HuH-7.5 (cell line): ENCODE results near the gene FAM120A.
A peak's percentile ranks its signal among the peaks of the same experiment; 100 is the strongest.
"Not testable (repeated sequence)": the region's sequence is repeated elsewhere in the genome, so short reads cannot be mapped to it uniquely, and the experiment has no call there.

ENCODE experiments used
- DNase-seq: peaks from one replicate; pipeline ENCODE4 v3.0.0; 2011; ENCODE audit warnings: low spot score

FAM120A gene, protein sequence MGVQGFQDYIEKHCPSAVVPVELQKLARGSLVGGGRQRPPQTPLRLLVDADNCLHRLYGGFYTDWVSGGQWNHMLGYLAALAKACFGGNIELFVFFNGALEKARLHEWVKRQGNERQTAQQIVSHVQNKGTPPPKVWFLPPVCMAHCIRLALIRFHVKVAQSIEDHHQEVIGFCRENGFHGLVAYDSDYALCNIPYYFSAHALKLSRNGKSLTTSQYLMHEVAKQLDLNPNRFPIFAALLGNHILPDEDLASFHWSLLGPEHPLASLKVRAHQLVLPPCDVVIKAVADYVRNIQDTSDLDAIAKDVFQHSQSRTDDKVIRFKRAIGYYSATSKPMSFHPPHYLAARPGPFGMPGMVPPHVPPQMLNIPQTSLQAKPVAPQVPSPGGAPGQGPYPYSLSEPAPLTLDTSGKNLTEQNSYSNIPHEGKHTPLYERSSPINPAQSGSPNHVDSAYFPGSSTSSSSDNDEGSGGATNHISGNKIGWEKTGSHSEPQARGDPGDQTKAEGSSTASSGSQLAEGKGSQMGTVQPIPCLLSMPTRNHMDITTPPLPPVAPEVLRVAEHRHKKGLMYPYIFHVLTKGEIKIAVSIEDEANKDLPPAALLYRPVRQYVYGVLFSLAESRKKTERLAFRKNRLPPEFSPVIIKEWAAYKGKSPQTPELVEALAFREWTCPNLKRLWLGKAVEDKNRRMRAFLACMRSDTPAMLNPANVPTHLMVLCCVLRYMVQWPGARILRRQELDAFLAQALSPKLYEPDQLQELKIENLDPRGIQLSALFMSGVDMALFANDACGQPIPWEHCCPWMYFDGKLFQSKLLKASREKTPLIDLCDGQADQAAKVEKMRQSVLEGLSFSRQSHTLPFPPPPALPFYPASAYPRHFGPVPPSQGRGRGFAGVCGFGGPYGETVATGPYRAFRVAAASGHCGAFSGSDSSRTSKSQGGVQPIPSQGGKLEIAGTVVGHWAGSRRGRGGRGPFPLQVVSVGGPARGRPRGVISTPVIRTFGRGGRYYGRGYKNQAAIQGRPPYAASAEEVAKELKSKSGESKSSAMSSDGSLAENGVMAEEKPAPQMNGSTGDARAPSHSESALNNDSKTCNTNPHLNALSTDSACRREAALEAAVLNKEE

DNA sequence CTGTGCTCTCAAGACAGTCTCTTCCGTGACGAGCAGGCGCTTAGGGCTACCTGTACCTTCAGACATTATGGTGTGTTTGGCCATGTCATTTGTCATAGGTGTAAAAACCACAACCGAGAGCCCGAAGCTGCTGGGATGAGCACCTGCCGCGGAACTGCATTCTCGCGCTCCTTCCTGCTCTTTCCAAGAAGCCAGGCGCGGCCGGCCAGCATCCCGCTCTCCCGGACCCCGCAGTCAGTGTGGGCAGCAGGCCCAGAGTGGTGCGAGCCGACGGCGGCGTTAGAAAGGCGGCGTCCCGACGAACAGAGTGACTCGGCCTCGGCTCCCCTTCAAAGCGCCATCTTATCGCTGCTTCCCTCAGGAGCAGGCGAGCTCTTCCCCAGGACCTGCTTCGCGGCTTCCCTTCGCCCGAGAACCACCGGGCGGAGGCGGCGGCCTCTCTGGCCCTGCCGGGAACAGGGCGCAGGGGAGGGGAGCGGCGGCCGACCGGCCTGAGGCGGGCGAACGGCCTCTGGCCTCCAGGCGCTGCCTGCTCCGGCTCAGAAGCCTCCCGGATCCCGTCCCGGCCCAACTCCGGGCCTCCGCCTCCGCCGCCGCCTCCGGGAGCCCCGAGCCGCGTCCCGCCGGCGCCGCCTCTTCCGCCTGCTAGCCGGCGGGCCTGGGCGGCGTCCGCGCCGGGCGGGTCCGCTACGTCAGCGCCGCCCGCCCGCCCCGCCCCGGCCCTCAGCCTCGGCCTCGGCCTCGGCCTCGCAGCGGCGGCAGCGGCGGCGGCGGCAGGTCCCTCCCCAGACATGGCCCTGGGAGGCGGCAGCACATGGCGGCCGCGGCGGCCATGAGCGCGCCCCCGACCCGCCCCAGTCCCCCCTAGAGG, at the start of gene FAM120A:
Gene FAM120A, plus strand, starts transcription at position 741 of the 871 bp plus-strand sequence. CDS start 231 bp downstream, outside the sequence.
- peak; percentile 60 for DNase-seq

DNA sequence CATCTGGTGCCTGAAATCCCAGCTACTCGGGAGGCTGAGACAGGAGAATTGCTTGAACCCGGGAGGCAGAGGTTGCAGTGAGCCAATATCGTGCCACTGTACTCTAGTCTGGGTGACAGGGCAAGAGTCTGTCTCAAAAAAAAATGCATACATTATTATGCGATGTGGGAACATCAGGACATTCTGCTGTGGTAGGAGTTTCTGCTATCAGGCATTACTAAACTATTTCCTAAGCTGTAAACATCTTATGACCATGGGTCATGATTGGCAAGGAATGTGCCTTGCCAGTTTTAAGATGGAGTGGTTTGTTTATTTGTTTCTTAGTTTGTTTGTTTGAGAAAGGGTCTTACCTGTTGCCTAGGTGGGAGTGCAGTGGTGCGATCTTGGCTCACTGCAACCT, 45.1 kb upstream of the FAM120A start:
- DNase-seq, result no peak

DNA sequence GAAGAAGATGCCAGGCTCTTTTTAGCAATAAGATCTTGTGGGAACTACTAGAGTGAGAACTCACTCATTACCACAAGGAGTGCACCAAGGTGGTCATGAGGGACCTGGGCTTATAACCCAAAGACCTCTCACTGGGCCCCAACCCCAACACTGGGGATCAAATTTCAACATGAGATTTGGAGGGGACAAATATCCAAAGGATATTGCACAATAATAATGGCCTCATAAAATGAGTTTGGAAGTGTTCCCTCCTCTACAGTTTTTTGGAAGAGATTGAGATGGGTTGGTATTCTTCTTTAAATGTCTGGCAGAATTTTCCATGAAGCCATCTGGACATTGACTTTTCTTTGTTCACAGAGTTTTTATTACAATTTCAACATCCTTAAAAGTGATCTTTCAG, 38.0 kb upstream of the FAM120A start:
- DNase-seq, result no peak

DNA sequence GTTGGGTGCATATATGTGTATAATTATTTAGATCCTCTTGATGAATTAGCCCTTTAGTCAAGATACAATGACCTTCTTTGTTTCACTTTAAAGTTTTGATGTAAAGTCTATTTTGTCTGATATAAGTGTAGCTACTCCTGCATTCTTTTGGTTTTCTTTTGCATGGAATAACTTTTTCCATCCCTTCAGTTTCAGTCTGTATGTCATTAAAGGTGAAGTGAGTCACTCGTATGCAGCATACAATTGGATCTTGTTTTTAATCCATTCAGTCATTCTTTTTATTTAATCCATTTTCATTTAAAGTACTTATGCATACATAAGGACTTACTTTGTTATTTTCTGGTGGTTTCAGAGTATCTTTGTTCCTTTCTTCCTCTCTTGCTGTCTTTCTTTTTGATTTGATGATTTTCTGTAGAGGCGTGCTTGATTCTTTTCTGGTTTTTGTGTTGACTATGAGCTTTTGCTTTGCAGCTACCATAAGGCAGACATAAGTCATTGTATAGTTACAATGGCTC, 36.3 kb upstream of the FAM120A start:
- no peak for DNase-seq

DNA sequence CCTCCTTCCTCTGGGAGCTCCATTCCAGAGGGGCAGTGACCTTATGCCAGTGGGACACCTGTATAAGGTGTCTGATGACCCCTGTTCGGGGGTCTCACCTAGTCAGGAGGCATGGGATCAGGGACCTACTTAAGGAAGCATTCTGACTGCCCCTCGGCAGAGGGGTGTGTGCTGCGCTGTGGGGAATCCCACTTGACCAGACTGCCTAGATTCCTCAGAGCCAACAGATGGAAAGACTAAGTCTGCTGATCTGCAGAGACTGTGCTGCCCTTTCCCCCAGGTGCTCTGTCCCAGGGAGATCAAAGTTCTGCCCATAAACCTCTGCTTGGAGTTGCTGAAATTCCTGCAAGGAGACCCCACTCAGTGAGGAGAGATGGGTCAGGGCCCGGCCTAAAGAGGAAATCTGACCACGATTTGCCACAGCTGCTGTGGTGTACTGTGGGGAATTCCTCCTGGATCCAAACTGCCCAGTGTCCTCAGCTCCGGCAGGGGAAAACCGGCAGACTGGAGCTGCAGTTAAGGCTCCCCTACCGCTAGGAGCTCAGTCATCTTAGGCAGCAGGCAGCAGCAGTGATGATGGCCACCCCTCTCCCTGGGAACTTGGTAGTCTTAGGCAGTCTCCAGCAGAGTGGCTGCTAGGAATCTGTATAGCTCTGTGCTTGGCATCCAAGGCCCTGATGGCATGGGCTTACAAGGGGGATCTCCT, 34.8 kb upstream of the FAM120A start:
- no peak for DNase-seq

DNA sequence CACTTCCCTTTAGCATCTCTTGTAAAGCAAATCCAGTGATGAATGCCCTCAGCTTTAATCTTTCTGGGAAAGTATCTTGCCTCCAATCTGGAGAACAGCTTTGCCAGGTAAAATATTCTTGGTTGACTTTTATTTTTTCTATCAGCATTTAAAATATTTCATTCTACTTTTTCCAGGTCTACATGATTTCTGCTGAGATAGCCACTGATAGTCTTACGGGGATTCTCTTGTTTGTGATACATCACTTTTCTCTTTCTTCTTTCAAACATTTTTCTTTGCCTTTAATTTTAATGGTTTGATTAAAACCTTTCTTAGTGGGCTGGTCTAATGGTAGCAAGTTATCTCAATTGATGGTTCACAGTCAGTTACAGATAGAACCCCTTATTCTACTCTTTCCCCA, 33.9 kb upstream of the FAM120A start:
- no peak for DNase-seq

DNA sequence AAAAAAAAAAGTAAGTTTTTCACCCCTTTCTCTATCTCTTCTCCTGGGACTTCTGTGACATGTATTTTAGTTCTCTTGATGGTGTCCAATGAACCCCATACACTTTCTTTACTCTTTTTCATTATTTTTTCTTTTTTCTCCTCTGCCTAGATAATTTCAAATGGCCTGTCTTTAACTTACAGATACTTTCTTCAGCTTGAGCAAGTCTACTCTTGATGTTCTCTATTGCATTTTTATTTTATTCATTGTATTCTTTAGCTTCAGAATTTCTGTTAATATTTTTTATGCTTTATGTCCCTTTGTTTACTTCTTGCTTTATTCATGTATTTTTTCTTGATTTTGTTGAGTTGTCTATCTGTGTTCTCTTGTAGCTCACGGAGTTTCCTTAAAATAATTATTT, 32.5 kb upstream of the FAM120A start:
- DNase-seq, result no peak

DNA sequence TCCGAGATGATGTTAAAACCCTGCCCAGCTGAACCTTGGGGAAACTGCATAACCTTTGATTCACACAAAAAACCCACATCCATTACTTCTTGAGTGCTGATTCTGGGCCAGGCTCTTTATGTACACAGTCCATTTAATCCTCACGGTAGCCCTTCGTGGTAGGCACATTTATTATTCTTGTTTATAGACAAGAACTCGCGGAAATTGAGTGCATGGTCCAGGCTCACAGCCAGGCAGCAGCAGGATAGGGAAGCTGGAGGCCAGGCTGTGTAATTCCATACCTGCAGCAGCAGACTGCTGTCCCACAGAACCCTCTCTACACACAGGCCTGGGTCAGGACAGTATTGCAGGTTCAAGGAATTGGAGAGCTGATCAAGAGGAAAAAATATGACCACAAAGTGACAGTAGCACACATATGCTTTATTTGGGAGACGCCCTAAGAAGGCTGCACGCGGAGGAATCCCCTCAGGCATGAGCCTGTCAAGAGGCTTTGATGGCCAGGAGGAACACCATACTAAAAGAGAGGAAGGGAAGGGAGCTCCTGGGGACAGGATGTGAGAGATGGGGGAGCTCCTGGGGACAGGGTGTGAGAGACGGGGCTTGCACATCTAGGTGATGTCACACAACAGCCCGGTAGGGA, 28.4 kb upstream of the FAM120A start:
- no peak for DNase-seq

DNA sequence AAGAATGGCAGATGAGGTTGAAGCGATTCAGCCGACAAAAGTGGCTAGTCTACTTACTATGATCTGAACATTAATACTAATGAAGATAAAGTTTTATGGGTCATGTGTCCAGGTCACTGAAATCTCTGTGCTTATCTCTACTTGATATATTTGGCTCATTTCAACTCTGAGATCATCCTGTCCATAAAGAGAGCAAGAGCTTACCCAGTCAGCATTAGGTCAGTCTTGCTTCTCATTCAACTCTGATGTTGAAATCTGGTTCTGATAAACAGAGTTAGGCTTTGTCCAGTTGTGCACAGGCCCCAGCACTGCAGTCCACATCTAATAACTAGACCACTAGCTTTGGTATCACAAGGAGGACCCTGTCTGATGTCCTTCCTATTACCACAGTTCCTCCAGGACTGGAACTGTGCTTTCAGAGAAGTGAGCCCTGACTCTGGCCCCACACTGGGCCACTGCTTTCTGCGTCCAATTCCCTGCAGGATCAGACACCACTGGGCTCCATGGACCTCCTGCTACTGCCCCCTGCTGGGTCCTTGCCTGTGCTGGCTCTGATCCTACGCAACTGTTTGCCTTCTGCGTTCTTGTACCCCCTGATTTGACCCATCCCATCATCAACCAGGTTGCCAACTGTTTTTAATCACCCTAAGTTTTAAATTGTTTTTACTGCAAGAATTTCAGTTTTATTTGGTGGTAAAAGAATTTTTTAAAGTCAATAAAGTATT, 23.7 kb upstream of the FAM120A start:
- no peak for DNase-seq

DNA sequence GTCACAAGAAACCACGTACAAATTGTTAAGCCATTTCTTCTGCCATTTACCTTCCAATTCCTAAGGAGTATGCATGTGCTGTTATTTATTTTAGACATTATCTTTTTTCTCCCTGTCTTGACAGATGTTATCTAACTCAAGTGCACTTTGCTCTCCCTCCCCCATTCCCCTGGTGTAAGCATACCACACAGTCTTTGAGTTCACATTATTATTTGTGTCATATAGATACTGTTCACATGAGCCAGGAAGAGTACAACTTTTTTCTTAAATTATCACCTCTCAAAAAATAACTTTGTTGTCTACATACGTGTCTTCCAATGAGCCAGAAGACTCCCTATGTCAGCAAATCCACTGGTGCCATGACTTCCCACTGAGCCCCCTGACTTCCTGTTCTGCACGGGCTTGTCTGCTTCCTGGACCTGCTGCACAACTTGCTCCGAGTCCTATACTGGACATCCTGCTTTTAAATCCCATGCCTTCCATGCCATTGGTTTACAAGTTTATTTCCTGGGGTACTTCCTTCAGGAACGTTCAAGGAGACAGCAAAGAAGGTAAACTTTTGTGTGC, 19.9 kb upstream of the FAM120A start:
- DNase-seq, result no peak

DNA sequence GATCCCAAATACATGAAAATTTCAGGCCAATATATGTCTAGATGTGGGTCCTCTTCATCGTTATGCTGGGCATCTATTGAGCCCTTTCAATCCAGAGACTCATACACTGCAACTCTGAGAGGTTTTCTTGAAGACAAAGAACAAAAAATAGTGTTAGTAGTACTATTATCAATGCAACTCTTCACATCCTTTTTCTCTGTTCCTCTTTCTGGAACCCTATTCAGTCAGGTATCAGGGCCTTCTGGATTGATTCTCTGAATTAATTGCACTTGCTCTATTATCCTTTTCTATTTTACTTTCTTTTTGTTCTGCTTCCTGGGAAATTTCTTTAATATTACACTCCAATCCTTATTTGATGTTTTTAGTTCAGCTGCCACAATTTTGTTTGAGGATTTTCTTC, 18.5 kb upstream of the FAM120A start:
- DNase-seq, result no peak

DNA sequence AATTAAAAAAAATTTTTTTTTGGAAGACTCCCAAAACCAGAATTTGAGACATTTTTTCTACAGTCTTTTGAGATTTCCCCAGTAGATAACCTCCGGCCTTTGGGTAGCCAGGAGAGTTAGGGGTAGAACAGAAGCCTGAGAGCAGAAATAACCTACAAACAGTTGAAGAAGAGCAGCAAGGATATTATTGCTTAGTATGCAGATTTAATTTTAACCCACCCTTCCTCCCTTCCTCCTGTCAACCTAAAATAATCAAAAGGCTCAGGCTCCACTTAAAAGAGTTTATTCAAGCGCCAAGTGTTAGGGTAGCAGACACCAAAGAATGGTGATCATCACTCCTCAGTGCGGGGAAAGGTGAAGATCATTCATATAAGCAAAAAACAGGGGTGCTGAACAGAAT, 17.4 kb upstream of the FAM120A start:
- no peak for DNase-seq

DNA sequence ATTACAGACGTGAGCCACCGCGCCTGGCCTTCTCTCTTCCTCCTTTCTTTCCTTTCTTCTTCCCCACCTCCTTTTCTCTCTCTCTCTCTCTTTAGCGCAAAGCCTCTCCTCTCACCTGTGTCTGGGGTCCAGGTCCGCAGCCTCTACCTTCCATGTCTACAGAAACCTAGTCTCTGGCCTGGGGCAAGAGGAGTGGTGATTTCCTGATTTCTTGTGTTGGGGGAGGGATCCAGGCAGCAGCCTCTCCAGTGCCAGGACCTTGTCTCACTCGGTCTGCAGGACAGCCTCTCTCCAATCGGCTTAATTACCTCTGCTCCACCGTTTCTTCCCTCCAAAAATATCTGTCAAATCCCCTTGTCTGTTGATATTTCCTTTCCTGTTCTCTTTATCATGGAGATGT, 16.1 kb upstream of the FAM120A start:
- DNase-seq, result no peak

DNA sequence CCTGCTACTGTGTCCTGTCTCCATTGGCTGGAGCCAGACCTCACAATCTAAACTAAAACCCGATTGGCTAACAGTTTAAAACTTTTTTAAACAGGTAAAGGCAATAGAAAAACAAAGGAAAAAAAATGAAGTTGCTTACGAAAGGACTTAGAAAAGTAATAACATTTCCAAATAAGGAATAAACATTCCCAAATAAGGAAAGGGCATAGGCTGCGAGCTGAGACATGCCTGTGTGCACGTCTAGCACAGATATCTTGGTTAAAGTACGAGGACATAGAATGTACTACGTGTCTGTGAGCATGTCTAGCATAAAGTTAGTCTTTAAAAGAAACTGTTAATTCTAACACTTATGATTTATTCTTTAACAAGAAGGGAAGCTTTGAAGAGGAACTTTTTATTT, 15.3 kb upstream of the FAM120A start:
- DNase-seq, result no peak

DNA sequence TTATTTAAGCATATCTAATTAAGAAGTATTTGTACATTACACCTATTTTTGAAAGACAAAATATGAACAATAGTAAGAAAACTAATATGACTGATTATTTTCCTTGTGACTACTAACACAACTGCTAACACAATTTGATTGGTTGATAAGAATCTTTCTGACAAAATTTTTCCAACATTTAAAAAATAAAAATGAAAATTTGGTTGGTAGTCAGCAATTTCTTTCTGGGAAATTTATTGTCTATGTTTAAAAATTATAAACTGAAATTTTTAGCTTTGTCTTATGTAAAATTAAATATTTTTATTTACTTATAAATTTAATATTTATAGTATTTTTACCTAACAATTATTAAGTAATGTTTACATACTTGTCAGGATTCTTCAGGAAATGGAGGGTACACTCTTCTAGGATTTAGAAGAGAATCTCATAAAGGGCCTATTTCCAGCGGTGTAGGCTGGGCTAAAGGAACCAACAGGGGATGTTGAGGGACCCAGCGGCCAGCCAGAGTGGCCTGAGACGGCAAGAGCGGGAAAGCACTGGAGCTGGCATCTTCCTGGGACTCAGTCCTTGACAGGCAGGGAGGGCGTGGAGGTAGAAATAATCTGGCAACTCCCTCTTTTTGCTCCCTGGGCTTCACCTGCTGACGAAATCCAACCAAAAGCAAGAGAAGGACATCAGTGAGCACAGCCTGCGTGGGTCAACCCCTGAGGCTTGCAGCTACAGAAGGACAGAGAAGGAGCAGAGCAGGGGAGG, 14.7 kb upstream of the FAM120A start:
- no peak for DNase-seq

DNA sequence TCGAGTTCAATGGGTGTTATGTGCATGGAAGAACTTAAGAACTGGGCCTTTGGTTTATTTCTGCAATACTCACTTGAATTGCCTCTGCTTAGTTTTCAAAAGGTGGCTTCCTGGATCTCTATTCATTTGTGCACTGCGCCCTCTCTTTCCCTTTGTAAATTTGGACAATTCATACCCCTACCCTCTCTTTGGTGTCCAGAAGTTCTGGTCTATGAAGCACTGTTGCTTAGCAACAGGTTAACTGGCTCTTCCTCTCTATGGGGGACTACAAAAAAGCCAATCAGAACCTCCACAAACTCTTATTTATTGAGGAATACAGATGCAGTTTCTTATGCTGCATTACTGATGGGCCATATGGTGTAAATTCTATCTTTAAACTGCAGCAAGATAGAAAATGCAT, 13.5 kb upstream of the FAM120A start:
- DNase-seq, result no peak

DNA sequence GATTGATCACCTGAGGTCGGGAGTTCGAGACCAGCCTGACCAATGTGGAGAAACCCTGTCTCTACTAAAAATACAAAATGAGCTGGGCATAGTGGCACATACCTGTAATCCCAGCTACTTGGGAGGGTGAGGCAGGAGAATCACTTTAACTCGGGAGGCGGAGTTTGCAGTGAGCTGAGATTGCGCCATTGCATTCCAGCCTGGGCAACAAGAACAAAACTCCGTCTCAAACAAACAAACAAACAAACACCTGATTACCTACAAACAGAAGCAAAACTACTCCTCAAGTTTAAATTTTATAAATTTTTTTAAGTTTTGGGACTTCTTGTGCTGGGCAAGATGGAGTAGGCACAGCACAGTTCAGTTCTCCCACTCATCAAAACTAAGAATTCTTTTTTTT, 12.2 kb upstream of the FAM120A start:
- DNase-seq, result not testable (repeated sequence)

DNA sequence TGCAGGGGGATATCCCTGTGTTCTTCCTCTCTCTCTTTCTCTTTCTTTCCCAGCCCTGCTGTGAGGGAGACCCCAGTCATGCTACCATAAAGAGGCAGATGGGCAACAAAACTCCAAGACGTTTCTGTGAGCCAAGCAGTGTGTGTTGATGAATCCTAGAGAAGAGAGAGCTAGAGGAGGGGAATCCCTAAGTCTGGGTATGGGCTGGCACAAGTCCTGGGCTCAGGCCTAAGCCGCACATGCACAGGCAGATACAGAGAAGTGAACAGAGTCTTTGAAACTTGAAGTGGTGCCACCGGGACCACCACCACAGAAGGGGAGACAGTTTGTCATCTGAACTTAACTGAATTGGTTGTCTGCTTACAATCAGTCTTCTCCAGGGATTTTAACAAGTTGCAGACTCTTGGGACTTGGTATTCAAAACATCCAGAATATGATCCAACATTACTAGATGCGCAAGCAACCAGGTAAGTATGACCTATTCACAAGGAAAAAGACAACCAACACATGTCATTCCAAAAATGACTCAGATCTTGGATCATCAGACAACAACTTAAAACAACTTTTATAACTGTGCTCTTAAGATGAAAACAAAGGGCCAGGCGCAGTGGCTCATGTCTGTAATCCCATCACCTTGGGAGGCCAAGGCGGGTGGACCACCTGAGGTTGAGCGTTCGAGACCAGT, 10.4 kb upstream of the FAM120A start:
- no peak for DNase-seq
